K562 (cell line): ENCODE measurements around the gene PTAR1. TPM values are rescaled to one million over a fixed set of nuclear protein-coding genes. Genes with fewer than 3 reads are reported as not detected.

Experiments used
- ATAC-seq: fragments of 200-7000 bp; cut with Tn5 transposase; 3 replicates; pipeline ENCODE4 v1.9.1; 2020; ENCODE audit warnings: moderate library complexity
- BruUV-seq: library from RNA; stranded (reverse); fragments of 400-500 nt; replicated peaks from 2 replicates; lab custom pipeline; 2021; lab: Mats Ljungman, UMichigan
- CTCF ChIA-PET: fragments of 300-600 bp; formaldehyde crosslinking; extraction: SDS; loops from one replicate; lab custom pipeline; 2021; ENCODE audit warnings: low intra/inter-chr PET ratio; lab: Yijun Ruan, JAX
- POLR2A ChIA-PET: fragments of 300-600, 350-650 bp; sonication (Branson Sonifier 250); formaldehyde crosslinking; extraction: SDS; loops from one replicate; lab custom pipeline; 2021; ENCODE audit warnings: antibody characterized with exemption, inconsistent platforms; lab: Yijun Ruan, JAX
- DNase-seq, 4 experiments: peaks; one replicate each; pipeline versions ENCODE4 v3.0.0 to v3.0.0-alpha.2; 2011 to 2018; ENCODE audit warnings: low spot score in 3 of 4, mixed read lengths in 3 of 4; ENCODE audit errors: extremely low read depth in 1 of 4
- FAIRE-seq: peaks from 2 replicates; lab custom pipeline; 2011; peaks lifted over from hg19 to GRCh38; lab: Jason Lieb, UNC
- H2AFZ ChIP-seq: 2 replicates; pipeline ENCODE4 v1.6.0; 2011; ENCODE audit warnings: low read depth, low read length, control low read depth, inconsistent platforms
- H3K27ac ChIP-seq: fragments of 200-600 bp; 3 replicates; pipeline ENCODE4 v1.8.0; 2011; ENCODE audit warnings: low read depth, mild to moderate bottlenecking, control low read depth, inconsistent platforms, low read length, moderate library complexity, mixed read lengths; ENCODE audit errors: extremely low read depth
- H3K27me3 ChIP-seq, 2 experiments: fragments of 300-600 bp in 1 of 2; 2 replicates in 1 of 2; 3 replicates in 1 of 2; pipeline versions ENCODE4 v1.6.0 to v1.8.0; 2011; ENCODE audit warnings: inconsistent platforms in 2 of 2, low read length in 2 of 2, mild to moderate bottlenecking in 1 of 2, mixed read lengths in 1 of 2, moderate library complexity in 1 of 2; ENCODE audit not compliant: control insufficient read depth in 2 of 2, insufficient read depth in 2 of 2
- H3K36me3 ChIP-seq: fragments of 300-600 bp; 3 replicates; pipeline ENCODE4 v1.8.0; 2011; ENCODE audit warnings: mild to moderate bottlenecking, low read length, inconsistent platforms; ENCODE audit not compliant: control insufficient read depth, insufficient read depth
- H3K4me1 ChIP-seq, 2 experiments: fragments of 200-600 bp in 1 of 2; replicated peaks in 1 of 2; 2 replicates in 1 of 2; 3 replicates in 1 of 2; pipeline versions ENCODE4 v1.5.1 to v1.8.0; 2011; ENCODE audit warnings: inconsistent platforms in 2 of 2, low read length in 2 of 2, mild to moderate bottlenecking in 1 of 2, mixed read lengths in 1 of 2, moderate library complexity in 1 of 2; ENCODE audit not compliant: control insufficient read depth in 2 of 2, insufficient read depth in 2 of 2
- H3K4me2 ChIP-seq: 2 replicates; pipeline ENCODE4 v1.6.1; 2011; ENCODE audit warnings: low read length, control low read depth, inconsistent platforms, mixed read lengths; ENCODE audit not compliant: insufficient read depth
- H3K4me3 ChIP-seq: fragments of 200-600 bp; sonication (generic), shearing (Covaris generic); 2 replicates; pipeline ENCODE4 v1.5.1; 2016; ENCODE audit warnings: control low read depth, inconsistent platforms
- H3K79me2 ChIP-seq: fragments of 200-600 bp; 3 replicates; pipeline ENCODE4 v1.8.0; 2011; ENCODE audit warnings: low read length, inconsistent platforms; ENCODE audit not compliant: control insufficient read depth, insufficient read depth
- H3K9ac ChIP-seq, 2 experiments: 2 replicates each; pipeline versions ENCODE4 v1.6.0 to v1.6.1; 2011; ENCODE audit warnings: low read depth in 2 of 2, low read length in 2 of 2, control low read depth in 1 of 2, inconsistent platforms in 1 of 2, mild to moderate bottlenecking in 1 of 2, mixed read lengths in 1 of 2; ENCODE audit not compliant: insufficient read depth in 1 of 2
- H3K9me1 ChIP-seq: one replicate; pipeline ENCODE4 v1.6.0; 2011; ENCODE audit warnings: inconsistent platforms, mild to moderate bottlenecking, low read length, moderate library complexity; ENCODE audit not compliant: control insufficient read depth, insufficient read depth
- H3K9me3 ChIP-seq: replicated peaks from 2 replicates; pipeline ENCODE4 v1.5.1; 2011; ENCODE audit warnings: low read depth, low read length, inconsistent platforms; ENCODE audit not compliant: control insufficient read depth, insufficient read depth
- H4K20me1 ChIP-seq: replicated peaks from 2 replicates; pipeline ENCODE4 v1.6.1; 2011; ENCODE audit warnings: low read length, inconsistent platforms, mixed read lengths; ENCODE audit not compliant: control insufficient read depth, insufficient read depth
- EGR1 ChIP-seq: fragments of 450-650 bp; conservative IDR thresholded peaks from 2 replicates; pipeline ENCODE4 v1.6.1; 2017; ENCODE audit warnings: mild to moderate bottlenecking
- SPI1 ChIP-seq: IDR thresholded peaks from 2 replicates; pipeline ENCODE4 v1.6.1; 2011; ENCODE audit warnings: low read depth, low read length, control low read depth, borderline replicate concordance
- TCFL5 ChIP-seq: fragments of 250-450 bp; sonication (Bioruptor Pico); conservative IDR thresholded peaks from 2 replicates; pipeline ENCODE4 v1.6.1; 2021; ENCODE audit warnings: mild to moderate bottlenecking, moderate library complexity, matching md5 sums
- ZNF239 ChIP-seq: fragments of 250-450 bp; sonication (Bioruptor Pico); IDR thresholded peaks from 2 replicates; pipeline ENCODE4 v1.4.0; 2020; ENCODE audit warnings: mild to moderate bottlenecking
- WGBS: fragments of 100-300 bp; shearing (Covaris generic); methylation state at CpG from one replicate; pipeline ENCODE4 v1.1.6; 2016; ENCODE audit warnings: low coverage, mixed read lengths; ENCODE audit not compliant: insufficient coverage; ENCODE audit errors: missing lambda C conversion rate; 5-methylcytosine and 5-hydroxymethylcytosine counted together
- in situ Hi-C: fragments of 300-500 bp; cut with MboI; formaldehyde crosslinking; loops from 4 replicates; pipeline ENCODE4 v1.15.0; 2018; ENCODE audit warnings: inconsistent platforms, mixed read lengths
- intact Hi-C: fragments of 100-400 bp; cut with micrococcal nuclease; formaldehyde crosslinking; loops from 2 replicates; pipeline ENCODE4 v1.14.2; 2022
- polyA plus RNA-seq, 8 experiments: library from polyadenylated mRNA; depleted of rRNA in 4 of 8; stranded (reverse) in 5 of 8; unstranded in 3 of 8; fragments of >200 nt; fragmentation: Nextera tagmentation in 2 of 8; fragmentation: Illumina TruSeq in 1 of 8; extraction: Ambion mirVana in 2 of 8; extraction: Trizol in 1 of 8; gene quantifications; 2 replicates each; pipeline versions ENCODE4 v1.2.1 to v1.2.3, GENCODE V29; 2011 to 2014; ENCODE audit warnings: inconsistent platforms in 1 of 8, missing spikeins in 1 of 8
- total RNA-seq, 7 experiments: library from RNA; depleted of rRNA in 6 of 7; stranded (reverse); fragments of >200 nt in 6 of 7; fragmentation: Illumina TruSeq in 2 of 7; extraction: Trizol in 2 of 7; gene quantifications; 2 replicates each; pipeline versions ENCODE4 v1.2.1 to v1.2.3, GENCODE V29; 2011 to 2021; ENCODE audit warnings: low replicate concordance in 1 of 7
- TF ChIP-seq, protein P1 (sequence below), 2 experiments: fragments of 450-650 bp in 1 of 2; sonication (generic) in 1 of 2; formaldehyde crosslinking in 1 of 2; IDR thresholded peaks in 1 of 2; conservative IDR thresholded peaks in 1 of 2; 2 replicates each; pipeline versions ENCODE4 v1.6.1 to v1.8.1; 2016 to 2023; ENCODE audit warnings: mild to moderate bottlenecking in 2 of 2, moderate library complexity in 2 of 2, inconsistent platforms in 1 of 2, missing genetic modification reagents in 1 of 2

The PTAR1 gene
- total and polyA plus RNA-seq, 9 of the 15 experiments (the other 6 are each of a cell fraction or from before 2014, with no cell fraction given): 10.1 to 48.0 (median 28.0) TPM

DNA sequence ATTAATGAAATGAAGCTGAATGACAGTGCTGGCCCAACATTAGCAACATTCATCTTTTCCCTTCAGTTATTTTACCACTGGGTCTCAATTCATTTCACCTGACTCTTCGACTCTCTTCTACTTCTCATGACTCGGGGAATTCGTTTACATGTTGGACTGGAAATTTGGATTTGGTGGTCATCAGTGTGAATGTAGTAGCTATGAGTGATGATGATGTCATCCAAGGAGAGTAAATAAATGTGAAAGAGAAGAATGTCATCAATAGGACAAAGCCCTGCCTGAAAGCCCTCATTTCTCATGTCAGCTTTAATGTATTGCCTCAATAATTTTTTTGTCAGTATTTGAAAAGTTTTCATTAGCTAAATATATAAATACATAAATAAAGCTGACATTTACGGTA is 38.9 kb upstream of the PTAR1 start:
- Histone ChIP-seq H3K27ac (no peak overlapping the region), H3K4me1 (peaks cover 0 to 3% of the 10 kb centered on the region in 2 experiments; a peak in 2 of 5 replicates), H3K9ac (no peak overlapping the region), H3K4me3 (no peak overlapping the region), H4K20me1 (no peaks in the 10 kb centered on the region), H3K27me3 (no peaks in the 10 kb centered on the region), H3K79me2 (no peaks in the 10 kb centered on the region), H2AFZ (no peak overlapping the region), H3K4me2 (no peak overlapping the region), H3K9me1 (no peaks in the 10 kb centered on the region), H3K9me3 (no peaks in the 10 kb centered on the region), H3K36me3 (no peaks in the 10 kb centered on the region)
- ATAC-seq (no peak), FAIRE-seq (no peak), DNase-seq (no peak)
- intact Hi-C loops (no loop called here), in situ Hi-C loops (no loop called here)
- BruUV-seq: no TSS peak
- ChIA-PET CTCF (no interaction called here), POLR2A (no interaction called here)
- TF ChIP-seq ZNF239 (CRISPR knock-in tag) (no peak), EGR1 (no peak)
- TF ChIP-seq, protein P1, sequence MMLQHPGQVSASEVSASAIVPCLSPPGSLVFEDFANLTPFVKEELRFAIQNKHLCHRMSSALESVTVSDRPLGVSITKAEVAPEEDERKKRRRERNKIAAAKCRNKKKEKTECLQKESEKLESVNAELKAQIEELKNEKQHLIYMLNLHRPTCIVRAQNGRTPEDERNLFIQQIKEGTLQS (IDR thresholded peaks at IDR 0.05): peak; percentile 76
- TF ChIP-seq, protein P1 (CRISPR knock-in tag; conservative IDR thresholded peaks at IDR 0.05): no peak
- 32% methylated on average over 4 of the region's 4 CpGs for whole genome bisulfite sequencing

DNA sequence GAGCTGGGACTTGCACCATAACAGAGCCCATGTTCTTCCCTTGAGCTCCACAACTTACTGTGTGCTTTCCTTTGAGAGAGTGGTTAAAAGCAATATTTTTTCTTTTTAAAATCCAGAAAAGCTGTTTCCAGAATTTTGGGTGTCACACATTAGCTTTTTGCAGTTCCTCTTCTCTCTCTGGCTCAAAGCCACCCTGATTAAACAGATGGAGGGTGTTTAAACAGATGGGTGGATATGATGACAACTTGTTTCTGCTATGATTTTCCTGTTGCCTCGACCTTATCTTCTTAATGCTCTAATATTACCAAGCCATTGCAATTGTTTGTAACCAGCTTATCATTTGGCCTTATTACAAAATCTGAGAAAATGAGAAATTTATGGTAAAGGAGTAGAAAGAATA is 37.9 kb upstream of the PTAR1 start:
- no peaks in the 10 kb centered on the region for H3K27me3 ChIP-seq
- ATAC-seq (no peak), FAIRE-seq (no peak), DNase-seq (peak in 1 of 4 experiments; percentile 10)
- H3K4me1 ChIP-seq: peaks cover 0 to 3% of the 10 kb centered on the region in 2 experiments; a peak in 2 of 5 replicates
- H3K36me3 ChIP-seq: no peaks in the 10 kb centered on the region
- H3K79me2 ChIP-seq: no peaks in the 10 kb centered on the region
- no TSS peak for BruUV-seq
- H3K9ac ChIP-seq: no peak overlapping the region
- H3K27ac ChIP-seq: no peak overlapping the region
- H3K4me2 ChIP-seq: no peak overlapping the region
- CTCF ChIA-PET: no interaction called here
- H3K9me1 ChIP-seq: no peaks in the 10 kb centered on the region
- no peak overlapping the region for H3K4me3 ChIP-seq
- POLR2A ChIA-PET: interaction anchor here (0.6 kb wide), 1 partner anchor 71 kb away, joined by 3 read pairs; no protein-coding TSS in a partner anchor
- intact Hi-C loops: no loop called here
- H3K9me3 ChIP-seq: no peaks in the 10 kb centered on the region
- TF ChIP-seq TCFL5 (CRISPR knock-in tag) (no peak), SPI1 (peak; percentile 53; the same call in 1 of the 2 replicates)
- in situ Hi-C loops: no loop called here
- 0% methylated on average over 1 of the region's 1 CpG for WGBS
- H2AFZ ChIP-seq: no peak overlapping the region
- no peaks in the 10 kb centered on the region for H4K20me1 ChIP-seq
